ENCODE results near the gene WNT10A.

DNA sequence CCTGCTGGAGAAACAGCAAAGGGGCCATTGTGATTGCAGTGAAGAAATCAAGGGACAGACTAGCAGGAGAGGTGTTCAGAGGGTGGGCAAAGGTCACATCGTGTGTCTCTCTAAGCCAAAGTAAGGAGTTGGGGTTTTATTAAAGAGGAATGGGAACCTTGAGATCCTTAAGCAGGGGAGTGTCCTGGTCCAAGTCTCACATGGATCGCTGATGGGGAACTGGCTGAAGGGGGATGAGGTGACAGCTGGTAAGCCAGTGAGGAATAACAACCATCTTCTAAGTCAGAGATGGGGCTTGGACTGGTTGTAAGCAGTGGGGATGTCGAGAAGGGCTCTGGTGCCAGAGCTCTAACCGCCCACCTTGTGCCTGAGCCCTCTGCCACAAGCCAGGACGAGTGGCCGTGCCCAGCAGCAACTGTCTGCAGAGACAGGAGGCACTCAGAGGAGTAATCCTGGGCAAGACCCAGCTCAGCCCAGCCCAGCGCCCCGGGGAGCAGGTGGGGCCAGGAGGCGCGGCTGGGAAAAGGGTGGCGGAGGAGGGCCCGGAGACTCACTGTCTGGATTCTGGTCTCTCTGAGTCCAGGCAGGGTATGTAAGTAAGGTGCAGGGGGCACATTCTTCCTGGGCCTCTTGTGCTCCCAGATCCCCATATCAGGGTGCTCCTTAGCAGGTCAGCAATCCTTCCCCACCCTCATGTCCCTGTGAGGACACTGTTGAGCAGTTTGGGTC lies 13.7 kb downstream of the WNT10A start:
- TF ChIP-seq, protein P1, sequence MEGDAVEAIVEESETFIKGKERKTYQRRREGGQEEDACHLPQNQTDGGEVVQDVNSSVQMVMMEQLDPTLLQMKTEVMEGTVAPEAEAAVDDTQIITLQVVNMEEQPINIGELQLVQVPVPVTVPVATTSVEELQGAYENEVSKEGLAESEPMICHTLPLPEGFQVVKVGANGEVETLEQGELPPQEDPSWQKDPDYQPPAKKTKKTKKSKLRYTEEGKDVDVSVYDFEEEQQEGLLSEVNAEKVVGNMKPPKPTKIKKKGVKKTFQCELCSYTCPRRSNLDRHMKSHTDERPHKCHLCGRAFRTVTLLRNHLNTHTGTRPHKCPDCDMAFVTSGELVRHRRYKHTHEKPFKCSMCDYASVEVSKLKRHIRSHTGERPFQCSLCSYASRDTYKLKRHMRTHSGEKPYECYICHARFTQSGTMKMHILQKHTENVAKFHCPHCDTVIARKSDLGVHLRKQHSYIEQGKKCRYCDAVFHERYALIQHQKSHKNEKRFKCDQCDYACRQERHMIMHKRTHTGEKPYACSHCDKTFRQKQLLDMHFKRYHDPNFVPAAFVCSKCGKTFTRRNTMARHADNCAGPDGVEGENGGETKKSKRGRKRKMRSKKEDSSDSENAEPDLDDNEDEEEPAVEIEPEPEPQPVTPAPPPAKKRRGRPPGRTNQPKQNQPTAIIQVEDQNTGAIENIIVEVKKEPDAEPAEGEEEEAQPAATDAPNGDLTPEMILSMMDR (IDR thresholded peaks at IDR 0.05; ENCODE audit: poor library complexity): no peak
- TF ChIP-seq EZH2 (IDR thresholded peaks at IDR 0.05; ENCODE audit: borderline replicate concordance): no peak
- no peak for TF ChIP-seq EZH2phosphoT487 (IDR thresholded peaks at IDR 0.05; ENCODE audit: low read depth, severe bottlenecking, unreplicated experiment)

All from hepatocyte (in vitro differentiated cells).